ENCODE results near the gene BCR.
"Not testable (repeated sequence)": the region's sequence is repeated elsewhere in the genome, so short reads cannot be mapped to it uniquely, and the experiment has no call there.

Gene BCR

DNA sequence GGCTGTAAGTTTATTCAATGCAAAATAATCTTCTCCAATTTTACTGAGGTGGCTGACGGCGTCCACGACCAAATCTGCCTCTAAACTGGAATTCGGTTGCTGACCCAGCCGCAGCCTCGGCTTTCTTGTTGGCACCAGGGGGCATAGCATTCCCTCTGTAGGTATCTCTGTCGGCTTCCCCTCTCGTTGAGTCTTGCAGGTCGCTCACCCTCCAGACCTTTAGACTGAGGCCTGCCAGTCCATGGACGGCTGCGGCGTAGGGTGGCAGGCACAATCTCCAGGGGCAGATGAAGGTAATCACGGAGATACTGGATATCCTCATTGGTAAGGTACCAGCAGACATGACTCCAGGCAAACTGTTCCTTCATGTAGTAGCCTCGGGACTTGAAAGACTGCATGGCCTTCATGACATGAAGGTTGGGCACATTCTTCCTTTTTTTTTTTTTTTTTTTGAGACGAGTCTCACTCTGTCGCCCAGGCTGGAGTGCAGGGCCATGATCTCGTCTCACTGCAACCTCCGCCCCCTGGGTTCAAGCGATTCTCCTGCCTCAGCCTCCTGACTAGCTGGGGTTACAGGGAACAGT is 142.3 kb downstream of the BCR start:
- DNase-seq (ENCODE audit: low spot score) = peak; percentile 7

DNA sequence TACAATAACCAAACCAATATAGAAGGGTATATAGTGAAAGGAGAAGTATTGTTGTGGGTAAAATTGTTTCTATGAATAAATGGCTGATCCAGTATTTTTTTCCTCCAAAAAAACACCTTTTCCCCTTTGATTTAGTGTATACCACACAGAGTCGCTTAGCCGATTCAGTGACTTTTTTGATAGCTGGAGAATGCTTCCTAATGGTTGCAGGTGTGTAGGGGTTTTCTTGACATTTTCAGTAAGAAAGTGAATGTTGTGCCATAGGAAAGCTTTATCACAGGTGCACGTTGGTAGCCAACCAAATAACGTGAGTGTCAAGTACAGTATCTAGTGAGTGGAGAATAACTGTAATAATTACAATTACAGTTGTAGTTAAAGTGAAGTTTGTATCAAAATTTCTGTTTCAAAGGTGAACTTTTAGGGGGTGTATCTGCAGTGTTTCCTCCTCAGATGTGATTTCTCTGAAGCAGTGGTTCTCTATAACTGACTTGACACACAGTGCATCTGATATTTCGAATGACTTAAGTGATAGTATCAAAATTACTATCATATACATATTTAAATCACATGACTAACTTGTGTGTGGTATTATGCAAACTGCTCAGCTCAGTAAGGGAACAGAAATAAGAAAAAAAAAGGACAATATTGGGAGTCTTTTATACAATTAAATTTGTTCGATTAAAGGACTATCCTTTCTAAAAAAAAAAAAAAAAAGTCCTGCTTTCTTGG is 143.8 kb downstream of the BCR start:
- DNase-seq (ENCODE audit: low spot score) = not testable (repeated sequence)

DNA sequence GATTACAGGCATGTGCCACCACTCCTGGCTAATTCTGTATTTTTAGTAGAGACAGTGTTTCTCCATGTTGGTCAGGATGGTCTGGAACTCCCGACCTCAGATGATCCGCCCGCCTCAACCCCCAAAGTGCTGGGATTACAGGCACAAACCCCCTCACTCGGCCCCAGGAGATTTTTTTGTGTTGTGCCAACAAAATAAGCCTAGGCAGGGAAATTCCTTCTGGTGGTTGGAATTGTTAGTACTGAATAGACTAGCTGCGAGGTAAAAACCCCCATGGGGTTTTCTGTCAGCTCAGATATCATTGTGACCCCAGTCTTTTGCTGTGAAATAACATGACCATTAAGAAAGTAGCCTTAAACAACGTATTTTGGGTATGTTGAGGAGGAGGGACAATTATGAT is 144.9 kb downstream of the BCR start:
- no peak for DNase-seq (ENCODE audit: low spot score)

DNA sequence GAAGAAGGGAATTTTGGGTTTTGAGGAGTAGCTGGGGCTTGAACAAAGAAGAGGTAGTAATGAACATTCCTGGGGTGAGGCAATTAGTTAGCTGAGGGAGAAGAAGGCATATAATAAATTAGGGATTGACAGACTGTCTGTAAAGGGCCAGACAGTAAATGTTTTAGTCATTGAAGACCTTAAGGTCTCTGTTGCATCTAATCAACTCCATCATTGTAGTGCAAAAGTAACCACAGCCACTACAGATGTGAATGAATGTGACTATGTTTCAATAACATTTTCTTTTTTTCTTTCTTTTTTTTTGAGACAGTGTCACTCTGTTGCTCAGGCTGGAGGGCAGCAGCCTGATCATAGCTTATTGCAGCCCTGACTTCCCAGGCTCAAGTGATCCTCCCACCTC is 153.5 kb downstream of the BCR start:
- not testable (repeated sequence) for DNase-seq (ENCODE audit: low spot score)

DNA sequence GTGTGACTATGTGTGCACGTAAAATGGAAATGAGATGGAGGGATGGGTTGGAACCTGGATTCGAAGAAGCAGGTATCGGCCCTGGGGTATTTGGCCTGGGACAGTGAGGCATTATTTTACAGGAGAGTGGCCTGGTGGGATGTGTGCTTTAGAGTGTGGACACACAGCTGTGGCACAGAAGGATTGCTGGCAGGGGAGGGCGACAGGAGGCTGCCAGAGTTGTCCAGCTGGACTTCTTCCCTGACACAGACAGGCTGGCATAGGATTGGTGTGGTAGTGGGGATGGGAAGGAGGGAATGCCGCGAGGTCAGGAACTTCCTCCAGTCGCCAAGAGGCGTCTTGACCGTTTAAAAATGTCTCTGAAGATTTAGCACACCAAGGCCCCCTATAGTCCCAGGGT is 157.4 kb downstream of the BCR start:
- not testable (repeated sequence) for DNase-seq (ENCODE audit: low spot score)

DNA sequence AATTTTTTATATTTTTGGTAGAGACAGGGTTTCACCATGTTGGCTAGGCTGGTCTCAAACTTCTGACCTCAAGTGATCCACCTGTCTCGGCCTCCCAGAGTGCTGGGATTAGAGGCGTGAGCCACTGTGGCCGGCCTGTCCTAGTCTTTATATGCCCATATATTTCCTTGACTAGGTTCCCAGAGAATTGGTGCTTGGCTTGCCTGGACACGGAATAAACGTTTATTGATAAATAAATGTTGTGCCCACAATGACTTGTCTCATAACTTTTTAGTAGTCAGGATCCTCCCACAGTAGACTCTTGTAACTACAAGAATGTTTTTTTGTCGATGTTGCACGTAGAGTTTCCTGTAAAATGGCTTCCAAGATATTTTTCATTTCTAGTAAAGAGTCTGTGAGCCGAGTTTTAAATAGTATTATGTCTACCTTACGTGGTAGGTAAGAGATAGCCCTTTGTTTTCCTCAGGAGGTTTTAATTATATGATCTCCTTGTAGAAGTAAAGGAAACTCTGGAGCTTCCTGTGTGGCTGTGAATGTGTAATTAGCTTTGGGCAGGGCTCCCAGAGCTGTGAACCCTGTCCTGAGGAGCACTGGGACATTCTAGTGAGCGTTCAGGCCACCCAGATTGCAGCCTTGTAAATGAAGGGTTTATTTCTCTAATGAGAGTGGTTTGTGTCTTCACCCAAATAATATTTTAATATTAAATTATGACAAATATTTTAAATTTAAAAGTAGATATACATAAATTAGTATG is 161.8 kb downstream of the BCR start:
- DNase-seq (ENCODE audit: low spot score) = not testable (repeated sequence)

DNA sequence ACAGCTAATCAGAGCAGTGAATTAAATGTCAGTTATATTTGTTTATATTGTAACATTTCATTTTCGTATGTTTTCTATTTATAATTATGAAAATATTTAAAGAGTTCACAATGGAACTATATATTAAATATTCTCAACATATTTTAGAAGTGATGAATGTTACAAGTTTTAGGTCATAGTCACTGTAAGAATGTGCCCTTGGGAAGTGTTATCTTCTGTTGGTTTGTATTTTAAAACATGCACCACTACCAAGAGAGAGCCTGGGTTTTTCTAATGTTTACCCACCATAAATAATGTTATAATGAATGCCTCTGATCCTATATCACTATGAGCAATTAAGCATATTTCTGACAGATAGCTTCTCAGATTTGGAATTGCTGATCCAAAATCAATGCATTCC is 171.0 kb downstream of the BCR start:
- DNase-seq (ENCODE audit: low spot score) = no peak

DNA sequence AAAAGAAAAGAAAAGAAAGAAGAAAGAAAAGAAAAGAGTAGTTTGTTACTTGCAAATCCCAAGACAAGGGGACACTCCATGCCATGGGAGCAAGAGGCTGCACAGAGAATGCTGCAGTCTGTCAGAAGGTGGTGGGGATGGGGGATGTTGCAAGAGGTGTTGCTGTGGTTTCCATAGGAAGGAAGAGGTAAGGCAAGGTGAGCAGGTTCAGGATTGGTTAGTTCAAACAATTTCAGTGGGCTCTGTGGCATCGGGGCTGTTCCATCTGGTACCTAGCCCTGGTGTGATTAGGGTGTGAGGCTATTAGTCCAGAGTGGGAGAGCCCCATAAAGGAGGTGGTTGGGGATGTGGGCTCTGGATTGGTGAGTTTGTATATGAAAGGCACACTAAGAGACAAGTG is 172.7 kb downstream of the BCR start:
- DNase-seq (ENCODE audit: low spot score) = no peak

DNA sequence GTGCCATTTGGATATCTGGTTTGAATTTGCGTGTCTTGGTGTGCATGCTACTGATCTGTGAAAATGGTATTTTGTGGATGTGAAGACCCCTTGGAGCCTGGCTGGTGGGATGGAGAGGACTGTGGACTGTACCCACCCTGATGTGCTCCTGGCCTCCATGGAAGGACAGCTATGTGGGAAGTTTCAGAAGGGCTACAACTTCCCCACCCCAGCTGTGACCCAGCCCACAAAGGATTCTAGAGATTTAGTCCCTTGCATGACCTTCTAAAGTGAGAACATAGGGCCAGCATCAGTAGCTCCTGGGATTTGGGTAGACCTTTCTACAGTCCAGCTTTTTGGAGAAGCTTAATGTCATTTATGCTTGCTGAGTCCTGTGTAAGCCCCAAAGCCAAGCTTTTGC is 173.4 kb downstream of the BCR start:
- DNase-seq (ENCODE audit: low spot score) = no peak

DNA sequence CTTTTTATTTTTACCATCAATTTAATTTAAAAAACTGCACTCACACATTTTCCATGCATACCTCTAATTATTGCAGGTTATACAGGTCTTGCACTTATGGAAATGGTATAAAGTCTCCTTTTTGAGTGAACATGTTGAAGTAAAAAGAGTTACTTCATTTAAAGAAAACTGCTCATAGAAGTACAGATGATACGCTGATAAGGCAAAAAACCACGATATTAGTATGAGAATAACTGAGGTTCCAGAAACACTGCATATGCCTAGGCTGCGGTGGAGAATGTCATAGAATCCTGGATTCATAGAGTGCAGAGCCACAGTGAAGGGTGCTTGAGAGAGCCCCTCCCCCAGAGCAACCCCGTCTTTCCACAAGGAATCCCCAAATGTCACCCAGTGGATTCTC is 175.8 kb downstream of the BCR start:
- no peak for DNase-seq (ENCODE audit: low spot score)

DNA sequence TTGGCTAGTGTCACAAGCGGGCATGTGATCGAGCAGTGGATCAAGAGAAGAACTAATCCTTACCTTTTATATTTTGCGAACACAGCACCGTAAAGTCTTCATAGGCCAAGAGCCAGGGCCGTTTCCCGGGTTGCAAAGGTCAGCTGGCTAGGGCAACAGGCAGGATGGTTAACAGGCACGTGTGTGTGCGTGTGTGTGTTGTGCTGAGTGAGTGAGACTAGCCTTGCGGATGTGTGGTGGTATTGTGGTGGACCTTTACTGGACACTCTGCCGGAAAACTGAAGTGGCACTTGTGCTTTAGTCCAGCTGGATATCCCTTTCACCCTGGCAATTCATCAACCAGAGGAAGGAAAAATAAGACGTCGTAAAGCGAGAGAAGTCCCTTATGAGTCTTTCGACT is 176.7 kb downstream of the BCR start:
- DNase-seq (ENCODE audit: low spot score) = no peak

DNA sequence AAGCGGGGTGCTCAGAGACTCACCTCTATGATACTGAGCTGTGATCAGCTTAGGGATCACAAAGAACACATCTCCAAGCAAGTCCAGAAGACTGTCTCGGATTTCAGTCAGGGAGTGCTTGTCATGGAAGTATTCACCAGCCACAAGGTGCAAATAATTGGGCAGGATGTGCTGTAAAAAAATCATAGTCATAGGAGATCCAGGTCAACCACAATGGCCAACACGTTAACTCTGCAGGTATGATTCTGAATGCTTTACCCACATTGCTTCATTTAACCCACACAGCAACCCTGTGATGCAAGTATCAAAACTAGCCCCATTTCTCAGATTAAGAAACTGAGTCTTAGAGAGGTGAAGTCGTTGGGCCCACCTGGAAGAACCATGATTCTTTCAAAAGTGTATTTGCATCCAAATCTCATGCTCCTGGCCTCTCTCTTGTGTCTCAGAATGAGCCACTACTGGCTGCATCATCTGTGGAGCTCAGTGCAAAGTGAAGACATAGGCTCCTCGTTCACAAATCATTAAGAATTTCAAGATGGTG is 179.3 kb downstream of the BCR start:
- no peak for DNase-seq (ENCODE audit: low spot score)

DNA sequence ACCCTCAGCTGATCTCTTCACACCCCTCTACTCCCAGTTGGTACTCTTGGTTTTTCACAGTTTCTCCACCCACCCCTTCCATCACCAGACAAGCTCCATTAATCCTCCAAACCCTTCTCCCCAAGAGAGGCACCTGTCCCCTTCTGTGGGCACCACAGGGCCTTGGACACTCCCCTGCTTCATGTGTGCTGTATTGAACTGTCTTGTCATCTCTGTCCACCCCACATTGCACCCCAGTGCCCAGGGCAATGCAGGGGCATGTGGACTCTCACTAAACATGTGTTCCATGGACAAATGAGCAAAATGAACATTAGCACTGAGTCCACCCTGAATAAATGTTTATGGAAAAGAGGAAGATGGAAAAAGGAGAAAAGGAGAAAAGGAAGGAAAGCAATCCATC is 181.4 kb downstream of the BCR start:
- no peak for DNase-seq (ENCODE audit: low spot score)

DNA sequence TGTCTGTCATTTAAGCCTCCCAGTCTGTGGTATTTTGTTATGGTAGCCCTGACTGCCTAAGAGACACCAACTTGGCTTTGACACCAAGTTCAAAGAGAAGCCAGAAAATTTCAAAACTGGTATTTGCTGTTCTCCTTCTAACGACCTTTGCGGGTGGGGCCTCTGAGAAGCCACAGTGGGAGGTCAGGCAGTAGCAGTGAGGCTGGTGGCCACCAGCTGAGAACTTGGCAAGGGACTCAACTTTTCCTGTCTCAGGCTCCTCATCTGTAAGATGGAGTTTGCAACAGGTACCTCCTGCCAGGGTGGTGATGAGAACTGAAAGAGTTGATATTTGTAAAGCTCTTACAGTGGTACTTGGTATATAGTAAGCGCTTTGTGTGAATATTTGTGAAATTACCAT is 183.4 kb downstream of the BCR start:
- no peak for DNase-seq (ENCODE audit: low spot score)

DNA sequence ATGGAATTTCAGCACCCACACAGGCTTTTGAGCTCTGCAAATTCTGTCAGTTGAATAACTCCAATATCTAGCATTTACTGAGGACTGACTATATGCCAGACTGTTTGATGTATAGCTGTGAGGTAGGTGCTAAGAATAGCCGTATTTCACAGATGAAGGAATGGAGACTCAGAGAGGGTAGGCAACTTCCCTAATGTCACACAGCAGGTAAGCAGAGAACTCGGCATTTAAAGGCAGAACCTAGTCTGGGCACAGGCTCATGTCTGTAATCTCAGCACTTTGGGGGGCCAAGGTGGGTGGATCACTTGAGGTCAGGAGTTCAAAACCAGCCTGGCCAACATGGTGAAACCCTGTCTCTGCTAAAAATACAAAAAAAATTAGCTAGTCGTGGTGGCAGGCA is 184.1 kb downstream of the BCR start:
- no peak for DNase-seq (ENCODE audit: low spot score)

DNA sequence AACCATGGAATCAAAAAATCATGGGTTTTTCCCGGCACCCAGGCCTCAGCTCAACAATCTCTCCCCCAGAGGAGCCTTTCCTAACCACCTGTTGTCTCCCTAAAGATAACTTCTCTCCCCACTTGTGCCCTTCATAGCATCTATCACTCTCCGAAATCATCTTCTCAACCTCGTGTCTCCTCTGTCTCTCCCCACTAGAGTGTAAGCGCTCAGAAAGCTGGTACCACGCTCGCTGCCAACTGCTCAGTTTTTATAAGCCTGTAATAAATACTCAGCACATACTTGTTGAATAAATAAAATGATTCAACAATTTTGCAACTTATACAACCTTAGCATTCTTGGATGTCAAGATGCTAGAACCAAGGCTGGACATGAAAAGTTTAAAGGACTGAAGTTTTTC is 185.2 kb downstream of the BCR start:
- DNase-seq (ENCODE audit: low spot score) = no peak

DNA sequence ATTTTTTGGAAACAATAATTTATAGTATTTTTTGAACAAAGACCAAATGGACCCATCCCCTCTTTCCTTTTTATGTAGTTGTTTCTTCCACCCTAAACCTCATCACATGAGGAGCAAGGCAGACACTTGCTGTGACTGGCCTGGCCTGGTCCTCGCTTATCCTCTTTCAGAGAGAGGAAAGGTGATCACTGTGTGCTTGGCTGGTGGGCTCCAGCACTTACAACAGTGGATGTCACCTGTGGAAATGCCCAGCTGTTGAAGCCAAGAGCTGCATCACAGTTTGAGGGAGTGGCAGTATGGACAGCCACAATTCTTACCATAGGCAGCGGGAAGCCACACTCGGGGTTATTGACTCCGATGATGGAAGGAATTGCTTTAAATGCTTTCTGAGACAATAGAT is 185.7 kb downstream of the BCR start:
- DNase-seq (ENCODE audit: low spot score) = no peak

DNA sequence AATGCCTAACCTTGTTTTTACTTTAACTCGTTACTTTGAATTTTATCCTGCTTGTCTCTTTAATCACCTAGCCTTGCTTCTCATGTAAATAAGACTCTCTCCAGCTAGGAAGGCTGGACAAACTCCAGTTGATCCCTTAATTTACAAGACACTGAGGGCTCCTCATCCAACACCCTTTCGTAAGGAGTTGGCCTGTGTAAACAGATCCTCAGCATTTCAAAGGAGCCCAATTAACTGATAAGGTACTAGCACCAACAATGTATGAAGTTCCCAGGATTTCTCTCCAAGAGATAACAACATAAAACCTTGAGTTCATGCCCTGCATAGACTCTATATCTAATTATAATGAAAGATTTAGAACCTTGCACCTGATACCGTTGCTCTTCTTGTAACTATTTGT is 186.9 kb downstream of the BCR start:
- DNase-seq (ENCODE audit: low spot score) = not testable (repeated sequence)

Data from NAMALWA (cell line).